ENCODE data around the gene A3GALT2. TPM values are rescaled to one million over a fixed set of nuclear protein-coding genes. Genes with fewer than 3 reads are reported as not detected.

The A3GALT2 gene
- total RNA-seq, 4 donors from 2014 or later, result not detected

- Histone ChIP-seq H3K4me1 (peaks cover 9 to 47% (median 30%) of the 10 kb centered on the region in 4 donors), H3K36me3 (peaks cover 0 to 72% (median 39%) of the 10 kb centered on the region in 4 donors), H3K27ac (no peak overlapping the region), H3K27me3 (no peaks in the 10 kb centered on the region), H3K4me3 (no peak overlapping the region), H3K9me3 (no peaks in the 10 kb centered on the region)
- in situ Hi-C loops (cut with MboI; ENCODE audit: low pct_ligation_motif_present in 1 of 4, low pct_unique_long_range_greater_than_20kb in 1 of 4, low sequenced_read_pairs in 3 of 4) (no loop called here), intact Hi-C loops (cut with DNase I; ENCODE audit: low total_unique reads) (no loop called here)
- WGBS, 2 donors (ENCODE audit: low coverage in 1 of 2), result 94% methylated on average over 19 of the region's 19 CpGs; no CpG with 5 or more reads in 1 of the 2 donors
- no peak for DNase-seq
- TF ChIP-seq POLR2AphosphoS5 (IDR thresholded peaks at IDR 0.05) (no peak), CTCF (IDR thresholded peaks at IDR 0.05) (no peak), EP300 (IDR thresholded peaks at IDR 0.05; ENCODE audit: low read depth) (no peak), POLR2A (IDR thresholded peaks at IDR 0.05) (no peak)
Measured at GRCh38 chr1:33329600-33330305, 8.9 kb upstream of the A3GALT2 start.

- Histone ChIP-seq H3K27me3 (no peaks in the 10 kb centered on the region), H3K4me3 (no peak overlapping the region), H3K36me3 (peaks cover 0 to 81% (median 44%) of the 10 kb centered on the region in 4 donors), H3K4me1 (peaks cover 9 to 38% (median 21%) of the 10 kb centered on the region in 4 donors), H3K9me3 (no peaks in the 10 kb centered on the region), H3K27ac (peak overlapping the region in 2 of 4 donors; percentile 37 to 52)
- DNase-seq, result no peak
- WGBS, 2 donors (ENCODE audit: low coverage in 1 of 2), result 92 to 98% methylated on average over 2 to 12 of the region's 12 CpGs
- in situ Hi-C loops (cut with MboI; ENCODE audit: low pct_ligation_motif_present in 1 of 4, low pct_unique_long_range_greater_than_20kb in 1 of 4, low sequenced_read_pairs in 3 of 4), result no loop called here
- TF ChIP-seq POLR2A (IDR thresholded peaks at IDR 0.05) (no peak), POLR2AphosphoS5 (IDR thresholded peaks at IDR 0.05) (no peak), CTCF (IDR thresholded peaks at IDR 0.05) (no peak), EP300 (IDR thresholded peaks at IDR 0.05; ENCODE audit: low read depth) (no peak)
- intact Hi-C loops (cut with DNase I; ENCODE audit: low total_unique reads), result no loop called here
Measured at GRCh38 chr1:33328817-33329216, 7.9 kb upstream of the A3GALT2 start.

DNA sequence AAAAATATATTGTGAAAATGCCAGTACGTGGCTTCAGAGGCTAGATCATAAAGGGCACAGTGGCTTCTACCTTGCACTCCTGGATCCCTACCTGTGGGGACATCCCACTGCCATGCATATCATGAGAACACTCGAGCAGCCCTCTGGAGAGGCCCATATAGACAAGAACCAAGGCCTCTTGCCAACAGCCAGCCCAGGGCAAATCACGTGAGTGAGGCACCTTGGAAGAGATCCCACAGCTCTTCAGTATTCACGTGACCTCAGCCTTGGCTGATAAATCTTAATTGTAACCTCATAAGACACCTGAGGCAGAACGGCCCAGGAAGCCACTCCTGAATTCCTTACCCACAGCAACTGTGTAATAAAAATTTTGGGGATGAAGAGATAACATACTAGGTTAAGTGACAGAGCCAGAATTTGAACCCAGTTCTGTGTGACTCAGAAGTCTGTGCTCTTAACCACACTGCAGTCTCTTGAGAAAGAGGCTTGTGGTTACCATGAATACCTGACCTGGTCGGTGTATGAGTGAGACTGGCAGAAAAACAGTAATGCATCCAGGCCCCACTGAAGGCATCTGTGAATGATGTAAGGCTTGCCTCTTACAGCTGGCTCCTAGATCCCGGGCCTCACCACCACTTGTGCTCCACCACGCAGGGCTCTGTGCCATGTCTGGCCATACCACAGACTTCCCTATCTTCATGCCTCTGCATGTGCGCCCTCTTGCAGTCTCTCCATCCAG lies 6.9 kb upstream of the A3GALT2 start:
- H3K27ac ChIP-seq, result peak overlapping the region; percentile 1 to 52 (median 34)
- H3K9me3 ChIP-seq, result no peaks in the 10 kb centered on the region
- intact Hi-C loops (cut with DNase I; ENCODE audit: low total_unique reads), result no loop called here
- H3K4me1 ChIP-seq, result peaks cover 3 to 27% (median 14%) of the 10 kb centered on the region in 4 donors
- H3K4me3 ChIP-seq, result no peak overlapping the region
- peak; percentile 35 for DNase-seq
- H3K27me3 ChIP-seq, result no peaks in the 10 kb centered on the region
- in situ Hi-C loops (cut with MboI; ENCODE audit: low pct_ligation_motif_present in 1 of 4, low pct_unique_long_range_greater_than_20kb in 1 of 4, low sequenced_read_pairs in 3 of 4), result no loop called here
- WGBS, 2 donors (ENCODE audit: low coverage in 1 of 2), result 42 to 48% methylated on average over 2 to 9 of the region's 9 CpGs
- no peak for TF ChIP-seq EP300 (IDR thresholded peaks at IDR 0.05; ENCODE audit: low read depth)
- no peak for TF ChIP-seq CTCF (IDR thresholded peaks at IDR 0.05)
- no peak for TF ChIP-seq POLR2A (IDR thresholded peaks at IDR 0.05)
- TF ChIP-seq POLR2AphosphoS5 (IDR thresholded peaks at IDR 0.05), result no peak
- H3K36me3 ChIP-seq, result peaks cover 0 to 89% (median 47%) of the 10 kb centered on the region in 4 donors

DNA sequence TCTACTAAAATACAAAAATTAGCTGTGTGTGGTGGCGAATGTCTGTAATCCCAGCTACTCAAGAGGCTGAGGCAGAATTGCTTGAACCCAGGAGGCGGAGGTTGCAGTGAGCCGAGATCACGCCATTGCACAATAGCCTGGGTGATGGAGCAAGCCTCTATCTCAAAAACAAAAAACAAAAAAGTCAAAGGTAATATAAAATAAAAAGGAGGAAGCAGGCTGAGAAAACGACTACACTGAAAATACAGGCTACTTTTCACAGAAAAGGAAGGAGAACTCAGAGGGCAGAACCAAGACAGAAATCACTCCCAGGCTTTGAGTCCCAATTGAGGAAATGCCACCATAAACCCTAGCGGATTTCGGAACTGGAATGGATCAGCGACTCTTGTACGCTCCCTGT lies 5.9 kb upstream of the A3GALT2 start:
- Histone ChIP-seq H3K9me3 (no peaks in the 10 kb centered on the region), H3K36me3 (peaks cover 0 to 84% (median 46%) of the 10 kb centered on the region in 4 donors), H3K4me1 (peaks cover 3 to 18% (median 14%) of the 10 kb centered on the region in 4 donors), H3K4me3 (no peak overlapping the region), H3K27ac (peak overlapping the region in 3 of 4 donors; percentile 32 to 52 (median 37)), H3K27me3 (no peaks in the 10 kb centered on the region)
- no peak for DNase-seq
- TF ChIP-seq POLR2A (IDR thresholded peaks at IDR 0.05), result no peak
- TF ChIP-seq CTCF (IDR thresholded peaks at IDR 0.05), result no peak
- TF ChIP-seq EP300 (IDR thresholded peaks at IDR 0.05; ENCODE audit: low read depth), result no peak
- TF ChIP-seq POLR2AphosphoS5 (IDR thresholded peaks at IDR 0.05), result no peak
- in situ Hi-C loops (cut with MboI; ENCODE audit: low pct_ligation_motif_present in 1 of 4, low pct_unique_long_range_greater_than_20kb in 1 of 4, low sequenced_read_pairs in 3 of 4) (no loop called here), intact Hi-C loops (cut with DNase I; ENCODE audit: low total_unique reads) (no loop called here)
- WGBS, 2 donors (ENCODE audit: low coverage in 1 of 2), result 74 to 86% methylated on average over 8 to 9 of the region's 9 CpGs

Data from transverse colon (tissue), 4 donors.